Prostate gland (tissue), 2 donors: Measurements from ENCODE around the gene ITGA7. TPM values are rescaled to one million over a fixed set of nuclear protein-coding genes. Genes with fewer than 3 reads are reported as not detected.

Source experiments
- DNase-seq: peaks from one replicate; pipeline ENCODE4 v3.0.0-alpha.2; 2019; ENCODE audit warnings: low spot score
- H3K27ac ChIP-seq, 2 donors: fragments of 200-600 bp; sonication (generic); 2 replicates each; pipeline ENCODE4 v1.5.1; 2017 to 2019
- H3K27me3 ChIP-seq: fragments of 200-600 bp; sonication (generic); replicated peaks from 2 replicates; pipeline ENCODE4 v1.5.1; 2019; ENCODE audit not compliant: insufficient read depth
- H3K36me3 ChIP-seq, 2 donors: fragments of 200-600 bp; sonication (generic); 1 replicate in 1 of 2; 2 replicates in 1 of 2; pipeline versions ENCODE4 v1.5.1 to v1.8.1; 2017 to 2019
- H3K4me1 ChIP-seq: fragments of 200-600 bp; sonication (generic); replicated peaks from 2 replicates; pipeline ENCODE4 v1.5.1; 2019
- H3K4me3 ChIP-seq, 2 donors: fragments of 200-600 bp; sonication (generic); 2 replicates each; pipeline ENCODE4 v1.5.1; 2017 to 2019
- H3K9me3 ChIP-seq: fragments of 200-600 bp; sonication (generic); 2 replicates; pipeline ENCODE4 v1.5.1; 2017
- POLR2A ChIP-seq: fragments of 450-650 bp; IDR thresholded peaks from one replicate; pipeline ENCODE4 v1.6.1; 2016; ENCODE audit warnings: antibody characterized with exemption, mild to moderate bottlenecking
- POLR2AphosphoS5 ChIP-seq: sonication (generic); formaldehyde crosslinking; IDR thresholded peaks from one replicate; pipeline ENCODE4 v1.6.1; 2017; ENCODE audit warnings: antibody characterized with exemption
- WGBS: methylation state at CpG from one replicate; pipeline ENCODE4 v1.1.5; 2018; 5-methylcytosine and 5-hydroxymethylcytosine counted together
- intact Hi-C: fragments of 100-400 bp; cut with DNase I; formaldehyde crosslinking; loops from one replicate; pipeline ENCODE4 v1.14.2; 2022
- small RNA-seq, 2 donors: library from RNA; depleted of rRNA; stranded (forward); fragments of <200 nt; gene quantifications; one replicate each; pipeline ENCODE3, GENCODE V24; 2016
- total RNA-seq, 2 donors: library from RNA; depleted of rRNA; stranded (reverse); fragments of >200 nt; gene quantifications; one replicate each; pipeline ENCODE4 v1.1.0, GENCODE V29; 2016
- TF ChIP-seq, protein P1 (sequence below), 4 experiments: fragments of 200-600 bp in 2 of 4; fragments of 450-650 bp in 2 of 4; sonication (generic) in 2 of 4; IDR thresholded peaks; 1 replicate in 3 of 4; 2 replicates in 1 of 4; pipeline ENCODE4 v1.5.1; 2016 to 2019; ENCODE audit warnings: antibody characterized with exemption in 4 of 4, mild to moderate bottlenecking in 2 of 4, moderate library complexity in 2 of 4

ITGA7 gene
- total RNA-seq, 2 donors from 2014 or later = 17.4 to 37.0 TPM

DNA sequence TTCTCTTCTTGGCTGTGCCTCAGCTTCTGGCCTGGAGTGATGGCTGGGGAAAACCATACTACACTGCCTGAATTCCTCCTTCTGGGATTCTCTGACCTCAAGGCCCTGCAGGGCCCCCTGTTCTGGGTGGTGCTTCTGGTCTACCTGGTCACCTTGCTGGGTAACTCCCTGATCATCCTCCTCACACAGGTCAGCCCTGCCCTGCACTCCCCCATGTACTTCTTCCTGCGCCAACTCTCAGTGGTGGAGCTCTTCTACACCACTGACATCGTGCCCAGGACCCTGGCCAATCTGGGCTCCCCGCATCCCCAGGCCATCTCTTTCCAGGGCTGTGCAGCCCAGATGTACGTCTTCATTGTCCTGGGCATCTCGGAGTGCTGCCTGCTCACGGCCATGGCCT, 70.9 kb downstream of the ITGA7 start, which contains the start of gene OR10P1:
Gene OR10P1 (plus strand): TSS at position 40 of the 400 bp plus-strand sequence. CDS start 0 bp downstream, at position 40.
- no peaks in the 10 kb centered on the region for H3K9me3 ChIP-seq
- H3K27me3 ChIP-seq = no peaks in the 10 kb centered on the region
- no peak for DNase-seq
- H3K27ac ChIP-seq = no peak within 1 kb of the TSS
- intact Hi-C loops = no loop called here
- 96% methylated on average over 6 of the region's 6 CpGs for WGBS
- no peak within 1 kb of the TSS for H3K4me3 ChIP-seq
- H3K4me1 ChIP-seq = no peaks in the 10 kb centered on the region
- no peaks in the 10 kb centered on the region for H3K36me3 ChIP-seq
- TF ChIP-seq POLR2A (no peak), POLR2AphosphoS5 (no peak)
- TF ChIP-seq, protein P1, sequence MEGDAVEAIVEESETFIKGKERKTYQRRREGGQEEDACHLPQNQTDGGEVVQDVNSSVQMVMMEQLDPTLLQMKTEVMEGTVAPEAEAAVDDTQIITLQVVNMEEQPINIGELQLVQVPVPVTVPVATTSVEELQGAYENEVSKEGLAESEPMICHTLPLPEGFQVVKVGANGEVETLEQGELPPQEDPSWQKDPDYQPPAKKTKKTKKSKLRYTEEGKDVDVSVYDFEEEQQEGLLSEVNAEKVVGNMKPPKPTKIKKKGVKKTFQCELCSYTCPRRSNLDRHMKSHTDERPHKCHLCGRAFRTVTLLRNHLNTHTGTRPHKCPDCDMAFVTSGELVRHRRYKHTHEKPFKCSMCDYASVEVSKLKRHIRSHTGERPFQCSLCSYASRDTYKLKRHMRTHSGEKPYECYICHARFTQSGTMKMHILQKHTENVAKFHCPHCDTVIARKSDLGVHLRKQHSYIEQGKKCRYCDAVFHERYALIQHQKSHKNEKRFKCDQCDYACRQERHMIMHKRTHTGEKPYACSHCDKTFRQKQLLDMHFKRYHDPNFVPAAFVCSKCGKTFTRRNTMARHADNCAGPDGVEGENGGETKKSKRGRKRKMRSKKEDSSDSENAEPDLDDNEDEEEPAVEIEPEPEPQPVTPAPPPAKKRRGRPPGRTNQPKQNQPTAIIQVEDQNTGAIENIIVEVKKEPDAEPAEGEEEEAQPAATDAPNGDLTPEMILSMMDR (IDR thresholded peaks at IDR 0.05) = no peak

DNA sequence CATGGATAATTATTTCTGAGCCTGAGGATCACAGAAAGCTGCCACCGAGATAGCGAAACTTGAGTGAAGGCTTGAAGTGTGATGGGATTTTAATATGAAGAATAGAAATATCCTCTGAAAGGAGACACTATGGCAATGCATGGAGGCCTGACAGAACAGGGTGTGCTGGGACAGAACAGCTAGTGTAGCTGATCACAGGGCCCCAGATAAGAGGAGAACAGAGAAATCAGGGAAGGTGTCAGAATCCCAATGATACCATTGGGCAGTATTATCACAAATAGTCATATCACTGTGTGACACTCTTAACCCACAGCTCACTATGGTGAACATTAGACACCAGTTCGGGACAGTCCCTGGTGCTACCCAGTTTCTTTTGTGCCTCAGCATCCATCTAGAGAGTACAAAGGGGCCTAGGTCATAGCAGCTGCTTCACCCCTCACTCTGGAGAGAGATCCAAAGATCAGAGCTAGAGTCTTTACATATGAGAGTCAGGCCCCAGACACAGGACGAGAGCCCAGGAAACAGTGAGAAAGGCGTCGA, 71.5 kb downstream of the ITGA7 start:
- H3K4me1 ChIP-seq = no peaks in the 10 kb centered on the region
- TF ChIP-seq POLR2AphosphoS5 = no peak
- no peak for TF ChIP-seq POLR2A
- TF ChIP-seq, protein P1 (IDR thresholded peaks at IDR 0.05) = no peak
- H3K27me3 ChIP-seq = no peaks in the 10 kb centered on the region
- 95% methylated on average over 6 of the region's 6 CpGs for WGBS
- H3K36me3 ChIP-seq = no peaks in the 10 kb centered on the region
- H3K9me3 ChIP-seq = no peaks in the 10 kb centered on the region
- H3K4me3 ChIP-seq = no peak overlapping the region
- no peak for DNase-seq
- H3K27ac ChIP-seq = no peak overlapping the region
- intact Hi-C loops = no loop called here

Small RNA genes lying within 50 kb of the gene (small RNA-seq; reads per million reads assigned to genes)
- gene AC009779.1 = 0 reads per million in 2 donors
- gene AC009779.5 = 0 reads per million in 2 donors
- gene RF00017 = 0 reads per million in 2 donors

Other genes starting within 250 kb of the ITGA7 start
- not detected for gene OR6C70, start 237.8 kb downstream of the ITGA7 start, total RNA-seq
- gene OR6C68, start 215.5 kb downstream of the ITGA7 start, total RNA-seq = not detected
- gene OR6C4, start 158.3 kb downstream of the ITGA7 start, total RNA-seq = not detected
- gene OR2AP1, start 135.4 kb downstream of the ITGA7 start, total RNA-seq = not detected
- gene OR10P1, start 71.0 kb downstream of the ITGA7 start, total RNA-seq = not detected
- gene BLOC1S1, start 8.1 kb upstream of the ITGA7 start, total RNA-seq = 100 to 1,000 TPM; 151 to 240 TPM
- 10 to 100 TPM in 1 of 2 donors, 1 to 10 TPM in 1; 5.7 to 12.6 TPM for gene RDH5, start 12.5 kb upstream of the ITGA7 start, total RNA-seq
- 100 to 1,000 TPM; 485 to 585 TPM for gene CD63, start 21.1 kb upstream of the ITGA7 start, total RNA-seq
- gene GDF11, start 35.2 kb upstream of the ITGA7 start, total RNA-seq = 10 to 100 TPM in 1 of 2 donors, 1 to 10 TPM in 1; 4.1 to 10.3 TPM
- gene SARNP, start 109.8 kb upstream of the ITGA7 start, total RNA-seq = 10 to 100 TPM; 65.9 to 75.9 TPM
- gene ORMDL2, start 110.1 kb upstream of the ITGA7 start, total RNA-seq = 10 to 100 TPM; 23.1 to 29.3 TPM
- gene DNAJC14, start 121.7 kb upstream of the ITGA7 start, total RNA-seq = 10 to 100 TPM; 58.0 to 79.6 TPM
- 1 to 10 TPM in 1 of 2 donors, under 1 TPM in 1; 0.46 to 2.6 TPM for gene MMP19, start 135.0 kb upstream of the ITGA7 start, total RNA-seq
- 10 to 100 TPM; 89.0 to 94.5 TPM for gene PYM1, start 220.0 kb upstream of the ITGA7 start, total RNA-seq
- gene DGKA, start 223.3 kb upstream of the ITGA7 start, total RNA-seq = 100 to 1,000 TPM in 1 of 2 donors, 10 to 100 TPM in 1; 74.9 to 161 TPM